Loucy (cell line): ENCODE measurements around the gene PMFBP1.

ENCODE experiments used
- H2AFZ ChIP-seq: fragments of 200-600 bp; sonication (generic); 2 replicates; pipeline ENCODE4 v1.6.0; 2016; ENCODE audit warnings: antibody characterized with exemption, mild to moderate bottlenecking, low read length, moderate library complexity
- H3F3A ChIP-seq: fragments of 200-600 bp; 2 replicates; pipeline ENCODE4 v1.6.0; 2016; ENCODE audit warnings: antibody characterized with exemption, low read depth, mild to moderate bottlenecking
- H3K27me3 ChIP-seq: fragments of 200-600 bp; sonication (generic); 2 replicates; pipeline ENCODE4 v1.6.1; 2014; ENCODE audit warnings: low read length, mild to moderate bottlenecking; ENCODE audit not compliant: insufficient read depth, poor library complexity, severe bottlenecking
- H3K36me3 ChIP-seq: fragments of 200-600 bp; sonication (generic); 2 replicates; pipeline ENCODE4 v1.6.1; 2016; ENCODE audit warnings: low read length; ENCODE audit not compliant: insufficient read depth
- H3K4me1 ChIP-seq: fragments of 200-600 bp; sonication (generic); 2 replicates; pipeline ENCODE4 v1.5.1; 2014; ENCODE audit warnings: low read length, mild to moderate bottlenecking; ENCODE audit not compliant: insufficient read depth, poor library complexity, severe bottlenecking
- H3K4me2 ChIP-seq: fragments of 200-600 bp; sonication (generic); 2 replicates; pipeline ENCODE4 v1.6.0; 2014; ENCODE audit warnings: antibody characterized with exemption, low read length, low read depth, mild to moderate bottlenecking; ENCODE audit not compliant: poor library complexity, severe bottlenecking
- H3K4me3 ChIP-seq: fragments of 200-600 bp; sonication (generic); 2 replicates; pipeline ENCODE4 v1.5.1; 2014; ENCODE audit warnings: low read length, mild to moderate bottlenecking, mixed read lengths; ENCODE audit not compliant: poor library complexity, severe bottlenecking
- H3K79me2 ChIP-seq: fragments of 200-600 bp; sonication (generic); 2 replicates; pipeline ENCODE4 v1.6.1; 2014; ENCODE audit warnings: low read length; ENCODE audit not compliant: insufficient read depth
- H3K9ac ChIP-seq: fragments of 200-600 bp; sonication (generic); 2 replicates; pipeline ENCODE4 v1.6.0; 2014; ENCODE audit warnings: mild to moderate bottlenecking, low read depth, low read length, moderate library complexity; ENCODE audit not compliant: poor library complexity, severe bottlenecking
- H3K9me2 ChIP-seq: fragments of 200-600 bp; sonication (generic); replicated peaks from 2 replicates; pipeline ENCODE4 v1.6.1; 2016; ENCODE audit warnings: low read depth, low read length, mixed read lengths
- H3K9me3 ChIP-seq: fragments of 200-600 bp; sonication (generic); 2 replicates; pipeline ENCODE4 v1.6.1; 2014; ENCODE audit warnings: mild to moderate bottlenecking, antibody characterized with exemption, low read length, low read depth; ENCODE audit not compliant: insufficient read depth
- H4K20me1 ChIP-seq: fragments of 200-600 bp; sonication (generic); 2 replicates; pipeline ENCODE4 v1.6.0; 2014; ENCODE audit warnings: antibody characterized with exemption, low read length, mild to moderate bottlenecking; ENCODE audit not compliant: insufficient read depth, poor library complexity, severe bottlenecking
- CTCF ChIP-seq: fragments of 200-600 bp; sonication (generic); conservative IDR thresholded peaks from 2 replicates; pipeline ENCODE4 v1.5.1; 2014; ENCODE audit warnings: mild to moderate bottlenecking, antibody characterized with exemption, low read length
- EZH2phosphoT487 ChIP-seq: fragments of 200-600 bp; IDR thresholded peaks from 2 replicates; pipeline ENCODE4 v1.6.1; 2018; ENCODE audit warnings: antibody characterized with exemption, mild to moderate bottlenecking, moderate library complexity, borderline replicate concordance

PMFBP1 gene

GRCh38 chr16:72201387-72201786 is 29.4 kb upstream of the PMFBP1 start:
- Histone ChIP-seq H3K9me2 (no peaks in the 10 kb centered on the region), H3K36me3 (no peaks in the 10 kb centered on the region), H3K4me2 (no peak overlapping the region), H3K27me3 (no peaks in the 10 kb centered on the region), H3K9me3 (no peaks in the 10 kb centered on the region), H4K20me1 (no peaks in the 10 kb centered on the region), H3F3A (no peaks in the 10 kb centered on the region), H3K4me1 (peaks cover 13% of the 10 kb centered on the region), H3K9ac (no peak overlapping the region), H2AFZ (no peak overlapping the region), H3K79me2 (no peaks in the 10 kb centered on the region), H3K4me3 (no peak overlapping the region)
- TF ChIP-seq CTCF, result no peak
- no peak for TF ChIP-seq EZH2phosphoT487

DNA sequence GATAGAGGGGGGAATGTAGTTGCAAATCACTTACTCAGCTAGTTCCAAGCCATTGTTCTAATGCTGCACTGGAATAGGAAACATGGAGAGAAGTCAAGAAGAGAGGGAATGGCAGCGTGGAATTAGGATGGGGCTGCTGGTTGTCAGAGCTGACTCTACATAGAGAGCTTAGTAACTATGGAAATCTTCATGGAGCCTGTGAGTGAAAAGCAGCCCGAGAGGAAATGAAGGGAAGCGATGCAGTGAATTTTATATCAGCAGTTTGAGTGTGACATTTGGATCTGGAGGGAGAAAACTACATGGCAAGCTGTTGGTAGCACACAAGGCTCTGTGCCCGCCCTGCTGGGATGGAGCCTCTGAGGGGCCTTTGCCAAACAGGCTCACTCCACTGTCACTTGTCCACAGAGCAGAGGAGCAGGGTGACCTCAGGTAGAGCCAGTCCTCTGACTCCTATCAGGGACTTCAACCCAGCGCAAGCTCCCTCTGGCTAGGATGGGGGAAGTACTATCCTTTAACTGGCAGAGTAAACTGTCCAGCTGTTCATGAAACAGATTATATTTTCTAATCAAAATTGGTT is 27.9 kb upstream of the PMFBP1 start:
- Histone ChIP-seq H3F3A (no peaks in the 10 kb centered on the region), H2AFZ (no peak overlapping the region), H3K9me2 (no peaks in the 10 kb centered on the region), H3K4me1 (peaks cover 13% of the 10 kb centered on the region), H3K79me2 (no peaks in the 10 kb centered on the region), H3K4me2 (no peak overlapping the region), H3K36me3 (no peaks in the 10 kb centered on the region), H3K9me3 (no peaks in the 10 kb centered on the region), H3K4me3 (no peak overlapping the region), H3K27me3 (no peaks in the 10 kb centered on the region), H3K9ac (no peak overlapping the region), H4K20me1 (no peaks in the 10 kb centered on the region)
- TF ChIP-seq CTCF, result no peak
- no peak for TF ChIP-seq EZH2phosphoT487

DNA sequence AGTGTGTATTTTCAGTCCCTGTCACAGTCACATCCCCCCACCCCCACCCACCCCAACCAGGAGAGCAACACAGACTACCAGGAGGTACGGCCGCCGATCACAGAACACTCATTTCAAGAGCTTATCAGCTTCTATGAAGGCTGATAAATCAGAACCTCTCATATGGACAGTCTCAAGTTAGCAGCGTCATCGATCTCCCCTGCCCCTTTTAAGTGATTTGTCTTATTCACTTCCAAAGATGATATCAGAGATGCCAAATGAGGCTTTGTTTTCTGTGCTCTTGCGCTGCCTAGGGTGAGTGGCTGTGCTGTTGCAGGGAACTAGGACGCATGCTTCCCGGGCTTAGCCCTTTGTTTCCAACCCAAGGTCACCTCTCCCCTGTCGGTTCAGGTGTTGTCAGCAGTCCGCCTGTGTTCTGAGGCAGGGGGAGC is 26.8 kb upstream of the PMFBP1 start:
- Histone ChIP-seq H3K4me1 (peaks cover 9% of the 10 kb centered on the region), H2AFZ (no peak overlapping the region), H3K9me2 (no peaks in the 10 kb centered on the region), H3K79me2 (no peaks in the 10 kb centered on the region), H3K4me2 (no peak overlapping the region), H3K9me3 (no peaks in the 10 kb centered on the region), H3F3A (no peaks in the 10 kb centered on the region), H3K36me3 (no peaks in the 10 kb centered on the region), H3K9ac (no peak overlapping the region), H4K20me1 (no peaks in the 10 kb centered on the region), H3K4me3 (no peak overlapping the region), H3K27me3 (no peaks in the 10 kb centered on the region)
- TF ChIP-seq EZH2phosphoT487 (no peak), CTCF (no peak)
